ENCODE results near the gene UBLCP1.
"Not testable (repeated sequence)": the region's sequence is repeated elsewhere in the genome, so short reads cannot be mapped to it uniquely, and the experiment has no call there.

Gene UBLCP1

GRCh38 chr5:159257007-159257406 lies 6.1 kb upstream of the UBLCP1 start:
- DNase-seq = no peak

- DNase-seq = no peak
These were observed 5.3 kb upstream of the UBLCP1 start for GRCh38 chr5:159257629-159258283.

GRCh38 chr5:159258361-159258760 lies 4.7 kb upstream of the UBLCP1 start:
- DNase-seq = no peak

GRCh38 chr5:159260212-159260611 lies 2.9 kb upstream of the UBLCP1 start:
- DNase-seq = not testable (repeated sequence)

GRCh38 chr5:159262472-159262858 lies 625 bp upstream of the UBLCP1 start:
- peak; percentile 24 for DNase-seq

- DNase-seq = peak; percentile 1
These were observed 447 bp downstream of the UBLCP1 start for GRCh38 chr5:159263569-159263905.

GRCh38 chr5:159266764-159267163 lies 3.7 kb downstream of the UBLCP1 start:
- DNase-seq = not testable (repeated sequence)

- no peak for DNase-seq
These were observed 6.6 kb downstream of the UBLCP1 start for GRCh38 chr5:159269723-159270122.

GRCh38 chr5:159273923-159274322 lies 10.8 kb downstream of the UBLCP1 start:
- no peak for DNase-seq

GRCh38 chr5:159274676-159275075 lies 11.6 kb downstream of the UBLCP1 start:
- DNase-seq = no peak

- peak; percentile 51 for DNase-seq
These were observed 23.4 kb downstream of the UBLCP1 start for GRCh38 chr5:159286420-159287035.

GRCh38 chr5:159290741-159291140 lies 27.7 kb downstream of the UBLCP1 start:
- DNase-seq = peak; percentile 45

- no peak for DNase-seq
These were observed 31.8 kb downstream of the UBLCP1 start for GRCh38 chr5:159294921-159295320.

- not testable (repeated sequence) for DNase-seq
These were observed 34.2 kb downstream of the UBLCP1 start for GRCh38 chr5:159297300-159297699.

- peak; percentile 17 for DNase-seq
These were observed 38.4 kb downstream of the UBLCP1 start for GRCh38 chr5:159301466-159301865.

- not testable (repeated sequence) for DNase-seq
These were observed 39.1 kb downstream of the UBLCP1 start for GRCh38 chr5:159301929-159302860.

- DNase-seq = no peak
These were observed 40.2 kb downstream of the UBLCP1 start for GRCh38 chr5:159303286-159303685.

- DNase-seq = no peak
These were observed 42.0 kb downstream of the UBLCP1 start for GRCh38 chr5:159304961-159305595.

- DNase-seq = no peak
These were observed 46.8 kb downstream of the UBLCP1 start for GRCh38 chr5:159309689-159310433.

GRCh38 chr5:159310511-159310910 lies 47.4 kb downstream of the UBLCP1 start:
- peak; percentile 24 for DNase-seq

GRCh38 chr5:159311063-159311462 lies 48.0 kb downstream of the UBLCP1 start:
- DNase-seq = no peak

GRCh38 chr5:159313197-159313596 lies 50.1 kb downstream of the UBLCP1 start:
- DNase-seq = no peak

All from fibroblast of upper back skin (primary cell).